AG09309 (cell line): ENCODE results near the gene ZNF304.

Experiments
- DNase-seq: peaks from one replicate; pipeline ENCODE4 v3.0.0-alpha.2; 2010; ENCODE audit warnings: low read depth
- H3K4me3 ChIP-seq: 2 replicates; pipeline ENCODE4 v1.5.1; 2011; ENCODE audit warnings: mild to moderate bottlenecking, low read depth, low read length, moderate library complexity; ENCODE audit not compliant: control insufficient read depth
- CTCF ChIP-seq: IDR thresholded peaks from 2 replicates; pipeline ENCODE4 v1.5.1; 2011; ENCODE audit warnings: mild to moderate bottlenecking, low read depth, low read length, inconsistent platforms; ENCODE audit not compliant: insufficient read depth, control insufficient read depth; ENCODE audit errors: missing control alignments

The ZNF304 gene

GRCh38 chr19:57355916-57356315 lies 4.8 kb downstream of the ZNF304 start:
- no peak for DNase-seq
- no peak overlapping the region for H3K4me3 ChIP-seq
- no peak for TF ChIP-seq CTCF

GRCh38 chr19:57357406-57357805 lies 6.3 kb downstream of the ZNF304 start:
- no peak for TF ChIP-seq CTCF
- DNase-seq = no peak
- no peak overlapping the region for H3K4me3 ChIP-seq

GRCh38 chr19:57359300-57359699 lies 8.2 kb downstream of the ZNF304 start:
- no peak overlapping the region for H3K4me3 ChIP-seq
- no peak for TF ChIP-seq CTCF
- no peak for DNase-seq

GRCh38 chr19:57362419-57362818 lies 11.3 kb downstream of the ZNF304 start:
- no peak overlapping the region for H3K4me3 ChIP-seq
- no peak for DNase-seq
- TF ChIP-seq CTCF = no peak

- peak within 1 kb of the TSS; percentile 63 for H3K4me3 ChIP-seq
- DNase-seq = peak; percentile 97
- no peak for TF ChIP-seq CTCF
Observed at GRCh38 chr19:57362997-57363687, 12.1 kb downstream of the ZNF304 start, which contains the start of the genes TRAPPC2B and ZNF547. Gene TRAPPC2B, plus strand, starts transcription at chr19:57363551. Its CDS starts 1,283 bp downstream, at chr19:57364834. Gene ZNF547, plus strand, starts transcription at chr19:57363551. Its CDS starts 5,005 bp downstream, at chr19:57368556.

GRCh38 chr19:57363688-57364181 lies 12.7 kb downstream of the ZNF304 start:
- DNase-seq = no peak
- H3K4me3 ChIP-seq = peak overlapping the region; percentile 63
- no peak for TF ChIP-seq CTCF
